ENCODE data around the gene MACROH2A1.

Gene MACROH2A1

GRCh38 chr5:135398855-135399793, at the start of gene MACROH2A1:
MACROH2A1 (minus strand) TSS chr5:135399231; CDS start chr5:135389093, 10,138 bp downstream.
- DNase-seq (ENCODE audit: low read depth in 1 of 2, low spot score in 1 of 2), result peak; percentile 68 to 69

- no peak for DNase-seq (ENCODE audit: low read depth in 1 of 2, low spot score in 1 of 2)
Measured at GRCh38 chr5:135448071-135448739, 49.2 kb upstream of the MACROH2A1 start.

- no peak for DNase-seq (ENCODE audit: low read depth in 1 of 2, low spot score in 1 of 2)
Measured at GRCh38 chr5:135447298-135447929, 48.4 kb upstream of the MACROH2A1 start, which contains the start of gene DCANP1. DCANP1 (minus strand) TSS chr5:135447348; CDS start chr5:135447108, 240 bp downstream.

GRCh38 chr5:135446615-135447014, 47.6 kb upstream of the MACROH2A1 start:
- no peak for DNase-seq (ENCODE audit: low read depth in 1 of 2, low spot score in 1 of 2)

GRCh38 chr5:135446206-135446605, 47.2 kb upstream of the MACROH2A1 start:
- no peak for DNase-seq (ENCODE audit: low read depth in 1 of 2, low spot score in 1 of 2)

- no peak for DNase-seq (ENCODE audit: low read depth in 1 of 2, low spot score in 1 of 2)
Measured at GRCh38 chr5:135445306-135445985, 46.4 kb upstream of the MACROH2A1 start.

- no peak for DNase-seq (ENCODE audit: low read depth in 1 of 2, low spot score in 1 of 2)
Measured at GRCh38 chr5:135444881-135445280, 45.9 kb upstream of the MACROH2A1 start.

GRCh38 chr5:135444360-135444759, 45.3 kb upstream of the MACROH2A1 start:
- no peak for DNase-seq (ENCODE audit: low read depth in 1 of 2, low spot score in 1 of 2)

GRCh38 chr5:135443161-135443960, 44.3 kb upstream of the MACROH2A1 start:
- no peak for DNase-seq (ENCODE audit: low read depth in 1 of 2, low spot score in 1 of 2)

GRCh38 chr5:135442431-135443160, 43.6 kb upstream of the MACROH2A1 start:
- DNase-seq (ENCODE audit: low read depth in 1 of 2, low spot score in 1 of 2), result no peak

GRCh38 chr5:135441919-135442318, 42.9 kb upstream of the MACROH2A1 start:
- no peak for DNase-seq (ENCODE audit: low read depth in 1 of 2, low spot score in 1 of 2)

- no peak for DNase-seq (ENCODE audit: low read depth in 1 of 2, low spot score in 1 of 2)
Measured at GRCh38 chr5:135441350-135441831, 42.4 kb upstream of the MACROH2A1 start.

- no peak for DNase-seq (ENCODE audit: low read depth in 1 of 2, low spot score in 1 of 2)
Measured at GRCh38 chr5:135440916-135441315, 41.9 kb upstream of the MACROH2A1 start.

GRCh38 chr5:135439231-135440205, 40.5 kb upstream of the MACROH2A1 start:
- DNase-seq (ENCODE audit: low read depth in 1 of 2, low spot score in 1 of 2), result no peak

- no peak for DNase-seq (ENCODE audit: low read depth in 1 of 2, low spot score in 1 of 2)
Measured at GRCh38 chr5:135438636-135439221, 39.7 kb upstream of the MACROH2A1 start.

- DNase-seq (ENCODE audit: low read depth in 1 of 2, low spot score in 1 of 2), result no peak
Measured at GRCh38 chr5:135437796-135438560, 38.9 kb upstream of the MACROH2A1 start.

- no peak for DNase-seq (ENCODE audit: low read depth in 1 of 2, low spot score in 1 of 2)
Measured at GRCh38 chr5:135437422-135437795, 38.4 kb upstream of the MACROH2A1 start.
